Neural progenitor cell (in vitro differentiated cells): ENCODE data around the gene CCT5.

ENCODE experiments used
- EZH2 ChIP-seq: fragments of 200-600 bp; sonication (generic); IDR thresholded peaks from 2 replicates; pipeline ENCODE4 v1.6.1; 2017; ENCODE audit warnings: antibody characterized with exemption, mild to moderate bottlenecking, moderate library complexity
- EZH2phosphoT487 ChIP-seq: fragments of 200-600 bp; sonication (generic); IDR thresholded peaks from 2 replicates; pipeline ENCODE4 v1.6.1; 2017; ENCODE audit warnings: antibody characterized with exemption
- TF ChIP-seq, protein P1 (sequence below): fragments of 200-600 bp; sonication (generic); IDR thresholded peaks from 2 replicates; pipeline ENCODE4 v1.5.1; 2017; ENCODE audit warnings: antibody characterized with exemption, mild to moderate bottlenecking

DNA sequence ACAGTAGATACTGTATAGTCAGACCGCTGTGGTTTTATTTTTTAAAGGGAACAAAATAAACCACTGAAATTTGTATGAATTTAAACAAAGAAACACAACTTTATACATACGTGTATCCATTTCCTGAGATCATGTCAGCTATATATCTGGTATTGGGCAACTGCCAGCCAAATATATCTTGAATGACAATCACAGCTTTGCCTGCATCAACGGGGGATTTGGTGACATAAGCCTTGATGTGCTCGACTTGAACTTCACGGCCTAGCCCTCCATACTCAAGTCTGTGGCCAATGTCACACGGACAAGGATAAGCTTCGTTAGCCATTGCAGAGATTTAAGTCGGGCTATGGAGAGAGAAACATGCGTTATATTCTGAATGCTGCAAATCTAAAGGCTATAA lies 40.4 kb downstream of the CCT5 start:
- TF ChIP-seq, protein P1, sequence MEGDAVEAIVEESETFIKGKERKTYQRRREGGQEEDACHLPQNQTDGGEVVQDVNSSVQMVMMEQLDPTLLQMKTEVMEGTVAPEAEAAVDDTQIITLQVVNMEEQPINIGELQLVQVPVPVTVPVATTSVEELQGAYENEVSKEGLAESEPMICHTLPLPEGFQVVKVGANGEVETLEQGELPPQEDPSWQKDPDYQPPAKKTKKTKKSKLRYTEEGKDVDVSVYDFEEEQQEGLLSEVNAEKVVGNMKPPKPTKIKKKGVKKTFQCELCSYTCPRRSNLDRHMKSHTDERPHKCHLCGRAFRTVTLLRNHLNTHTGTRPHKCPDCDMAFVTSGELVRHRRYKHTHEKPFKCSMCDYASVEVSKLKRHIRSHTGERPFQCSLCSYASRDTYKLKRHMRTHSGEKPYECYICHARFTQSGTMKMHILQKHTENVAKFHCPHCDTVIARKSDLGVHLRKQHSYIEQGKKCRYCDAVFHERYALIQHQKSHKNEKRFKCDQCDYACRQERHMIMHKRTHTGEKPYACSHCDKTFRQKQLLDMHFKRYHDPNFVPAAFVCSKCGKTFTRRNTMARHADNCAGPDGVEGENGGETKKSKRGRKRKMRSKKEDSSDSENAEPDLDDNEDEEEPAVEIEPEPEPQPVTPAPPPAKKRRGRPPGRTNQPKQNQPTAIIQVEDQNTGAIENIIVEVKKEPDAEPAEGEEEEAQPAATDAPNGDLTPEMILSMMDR: no peak
- TF ChIP-seq EZH2 (no peak), EZH2phosphoT487 (no peak)
